ENCODE measurements around the gene MIOX. TPM values are rescaled to one million over a fixed set of nuclear protein-coding genes. Genes with fewer than 3 reads are reported as not detected.

MIOX gene
- total and polyA plus RNA-seq, 2 experiments from 2014 or later: not detected

DNA sequence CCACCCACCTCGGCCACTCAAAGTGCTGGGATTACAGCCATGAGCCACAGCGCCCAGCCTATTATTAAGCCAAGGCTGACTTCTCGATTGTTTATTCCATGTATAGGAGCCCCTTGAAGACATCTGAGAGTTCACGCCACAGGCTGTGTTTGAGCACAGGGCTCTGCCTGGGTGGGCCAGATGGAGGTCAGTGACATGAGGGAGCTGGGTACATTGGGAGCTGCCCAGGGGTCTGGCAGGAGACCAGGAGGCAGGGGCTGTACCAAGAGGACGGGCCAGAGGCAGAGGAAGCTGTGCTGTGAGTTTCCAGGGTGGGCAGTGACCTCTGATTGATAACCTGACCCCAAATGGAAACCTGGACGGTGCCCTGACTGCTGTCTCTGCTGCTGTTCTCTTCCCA lies 15.4 kb downstream of the MIOX start:
- Histone ChIP-seq H3K4me3 (no peak overlapping the region), H3K9me2 (ENCODE audit: insufficient read depth) (no peaks in the 10 kb centered on the region), H3F3A (replicated peaks; ENCODE audit: low read depth) (peaks cover 5% of the 10 kb centered on the region; the same call in 1 of the 2 replicates), H2AFZ (no peak overlapping the region), H3K4me2 (no peak overlapping the region), H3K27me3 (ENCODE audit: insufficient read depth) (no peaks in the 10 kb centered on the region), H3K27ac (ENCODE audit: low read depth) (no peak overlapping the region), H3K79me2 (replicated peaks; ENCODE audit: insufficient read depth) (no peaks in the 10 kb centered on the region), H3K4me1 (ENCODE audit: insufficient read depth) (no peaks in the 10 kb centered on the region), H3K36me3 (ENCODE audit: insufficient read depth) (no peaks in the 10 kb centered on the region), H4K20me1 (replicated peaks; ENCODE audit: insufficient read depth) (no peaks in the 10 kb centered on the region)
- Mint-ChIP-seq H3K36me3 (ENCODE audit: low read depth) (no peaks in the 10 kb centered on the region; the same call in 2 of the 3 replicates), H3K4me3 (no peak overlapping the region), H3K27me3 (ENCODE audit: insufficient read depth, low read depth, poor library complexity) (peaks cover 15% of the 10 kb centered on the region), H3K27ac (no peak overlapping the region), H3K9me3 (no peaks in the 10 kb centered on the region), H3K4me1 (peaks cover 3% of the 10 kb centered on the region; the same call in 2 of the 3 replicates)
- DNase-seq (ENCODE audit: low spot score): no peak
- no peak for ATAC-seq
- TF ChIP-seq, protein P1, sequence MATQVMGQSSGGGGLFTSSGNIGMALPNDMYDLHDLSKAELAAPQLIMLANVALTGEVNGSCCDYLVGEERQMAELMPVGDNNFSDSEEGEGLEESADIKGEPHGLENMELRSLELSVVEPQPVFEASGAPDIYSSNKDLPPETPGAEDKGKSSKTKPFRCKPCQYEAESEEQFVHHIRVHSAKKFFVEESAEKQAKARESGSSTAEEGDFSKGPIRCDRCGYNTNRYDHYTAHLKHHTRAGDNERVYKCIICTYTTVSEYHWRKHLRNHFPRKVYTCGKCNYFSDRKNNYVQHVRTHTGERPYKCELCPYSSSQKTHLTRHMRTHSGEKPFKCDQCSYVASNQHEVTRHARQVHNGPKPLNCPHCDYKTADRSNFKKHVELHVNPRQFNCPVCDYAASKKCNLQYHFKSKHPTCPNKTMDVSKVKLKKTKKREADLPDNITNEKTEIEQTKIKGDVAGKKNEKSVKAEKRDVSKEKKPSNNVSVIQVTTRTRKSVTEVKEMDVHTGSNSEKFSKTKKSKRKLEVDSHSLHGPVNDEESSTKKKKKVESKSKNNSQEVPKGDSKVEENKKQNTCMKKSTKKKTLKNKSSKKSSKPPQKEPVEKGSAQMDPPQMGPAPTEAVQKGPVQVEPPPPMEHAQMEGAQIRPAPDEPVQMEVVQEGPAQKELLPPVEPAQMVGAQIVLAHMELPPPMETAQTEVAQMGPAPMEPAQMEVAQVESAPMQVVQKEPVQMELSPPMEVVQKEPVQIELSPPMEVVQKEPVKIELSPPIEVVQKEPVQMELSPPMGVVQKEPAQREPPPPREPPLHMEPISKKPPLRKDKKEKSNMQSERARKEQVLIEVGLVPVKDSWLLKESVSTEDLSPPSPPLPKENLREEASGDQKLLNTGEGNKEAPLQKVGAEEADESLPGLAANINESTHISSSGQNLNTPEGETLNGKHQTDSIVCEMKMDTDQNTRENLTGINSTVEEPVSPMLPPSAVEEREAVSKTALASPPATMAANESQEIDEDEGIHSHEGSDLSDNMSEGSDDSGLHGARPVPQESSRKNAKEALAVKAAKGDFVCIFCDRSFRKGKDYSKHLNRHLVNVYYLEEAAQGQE (IDR thresholded peaks at IDR 0.05; ENCODE audit: unreplicated experiment): no peak
- no peak for TF ChIP-seq ETS1 (IDR thresholded peaks at IDR 0.05)
- TF ChIP-seq CREB1 (CRISPR knock-in tag; IDR thresholded peaks at IDR 0.05; ENCODE audit: low read depth): no peak
- no peak for TF ChIP-seq EZH2phosphoT487 (IDR thresholded peaks at IDR 0.05; ENCODE audit: unreplicated experiment)
- no peak for TF ChIP-seq JUNB (IDR thresholded peaks at IDR 0.05; ENCODE audit: unreplicated experiment)
- no peak for TF ChIP-seq POLR2AphosphoS5 (IDR thresholded peaks at IDR 0.05; ENCODE audit: low read depth)
- no peak for TF ChIP-seq NANOG (IDR thresholded peaks at IDR 0.05; ENCODE audit: borderline replicate concordance)
- TF ChIP-seq, protein P2, sequence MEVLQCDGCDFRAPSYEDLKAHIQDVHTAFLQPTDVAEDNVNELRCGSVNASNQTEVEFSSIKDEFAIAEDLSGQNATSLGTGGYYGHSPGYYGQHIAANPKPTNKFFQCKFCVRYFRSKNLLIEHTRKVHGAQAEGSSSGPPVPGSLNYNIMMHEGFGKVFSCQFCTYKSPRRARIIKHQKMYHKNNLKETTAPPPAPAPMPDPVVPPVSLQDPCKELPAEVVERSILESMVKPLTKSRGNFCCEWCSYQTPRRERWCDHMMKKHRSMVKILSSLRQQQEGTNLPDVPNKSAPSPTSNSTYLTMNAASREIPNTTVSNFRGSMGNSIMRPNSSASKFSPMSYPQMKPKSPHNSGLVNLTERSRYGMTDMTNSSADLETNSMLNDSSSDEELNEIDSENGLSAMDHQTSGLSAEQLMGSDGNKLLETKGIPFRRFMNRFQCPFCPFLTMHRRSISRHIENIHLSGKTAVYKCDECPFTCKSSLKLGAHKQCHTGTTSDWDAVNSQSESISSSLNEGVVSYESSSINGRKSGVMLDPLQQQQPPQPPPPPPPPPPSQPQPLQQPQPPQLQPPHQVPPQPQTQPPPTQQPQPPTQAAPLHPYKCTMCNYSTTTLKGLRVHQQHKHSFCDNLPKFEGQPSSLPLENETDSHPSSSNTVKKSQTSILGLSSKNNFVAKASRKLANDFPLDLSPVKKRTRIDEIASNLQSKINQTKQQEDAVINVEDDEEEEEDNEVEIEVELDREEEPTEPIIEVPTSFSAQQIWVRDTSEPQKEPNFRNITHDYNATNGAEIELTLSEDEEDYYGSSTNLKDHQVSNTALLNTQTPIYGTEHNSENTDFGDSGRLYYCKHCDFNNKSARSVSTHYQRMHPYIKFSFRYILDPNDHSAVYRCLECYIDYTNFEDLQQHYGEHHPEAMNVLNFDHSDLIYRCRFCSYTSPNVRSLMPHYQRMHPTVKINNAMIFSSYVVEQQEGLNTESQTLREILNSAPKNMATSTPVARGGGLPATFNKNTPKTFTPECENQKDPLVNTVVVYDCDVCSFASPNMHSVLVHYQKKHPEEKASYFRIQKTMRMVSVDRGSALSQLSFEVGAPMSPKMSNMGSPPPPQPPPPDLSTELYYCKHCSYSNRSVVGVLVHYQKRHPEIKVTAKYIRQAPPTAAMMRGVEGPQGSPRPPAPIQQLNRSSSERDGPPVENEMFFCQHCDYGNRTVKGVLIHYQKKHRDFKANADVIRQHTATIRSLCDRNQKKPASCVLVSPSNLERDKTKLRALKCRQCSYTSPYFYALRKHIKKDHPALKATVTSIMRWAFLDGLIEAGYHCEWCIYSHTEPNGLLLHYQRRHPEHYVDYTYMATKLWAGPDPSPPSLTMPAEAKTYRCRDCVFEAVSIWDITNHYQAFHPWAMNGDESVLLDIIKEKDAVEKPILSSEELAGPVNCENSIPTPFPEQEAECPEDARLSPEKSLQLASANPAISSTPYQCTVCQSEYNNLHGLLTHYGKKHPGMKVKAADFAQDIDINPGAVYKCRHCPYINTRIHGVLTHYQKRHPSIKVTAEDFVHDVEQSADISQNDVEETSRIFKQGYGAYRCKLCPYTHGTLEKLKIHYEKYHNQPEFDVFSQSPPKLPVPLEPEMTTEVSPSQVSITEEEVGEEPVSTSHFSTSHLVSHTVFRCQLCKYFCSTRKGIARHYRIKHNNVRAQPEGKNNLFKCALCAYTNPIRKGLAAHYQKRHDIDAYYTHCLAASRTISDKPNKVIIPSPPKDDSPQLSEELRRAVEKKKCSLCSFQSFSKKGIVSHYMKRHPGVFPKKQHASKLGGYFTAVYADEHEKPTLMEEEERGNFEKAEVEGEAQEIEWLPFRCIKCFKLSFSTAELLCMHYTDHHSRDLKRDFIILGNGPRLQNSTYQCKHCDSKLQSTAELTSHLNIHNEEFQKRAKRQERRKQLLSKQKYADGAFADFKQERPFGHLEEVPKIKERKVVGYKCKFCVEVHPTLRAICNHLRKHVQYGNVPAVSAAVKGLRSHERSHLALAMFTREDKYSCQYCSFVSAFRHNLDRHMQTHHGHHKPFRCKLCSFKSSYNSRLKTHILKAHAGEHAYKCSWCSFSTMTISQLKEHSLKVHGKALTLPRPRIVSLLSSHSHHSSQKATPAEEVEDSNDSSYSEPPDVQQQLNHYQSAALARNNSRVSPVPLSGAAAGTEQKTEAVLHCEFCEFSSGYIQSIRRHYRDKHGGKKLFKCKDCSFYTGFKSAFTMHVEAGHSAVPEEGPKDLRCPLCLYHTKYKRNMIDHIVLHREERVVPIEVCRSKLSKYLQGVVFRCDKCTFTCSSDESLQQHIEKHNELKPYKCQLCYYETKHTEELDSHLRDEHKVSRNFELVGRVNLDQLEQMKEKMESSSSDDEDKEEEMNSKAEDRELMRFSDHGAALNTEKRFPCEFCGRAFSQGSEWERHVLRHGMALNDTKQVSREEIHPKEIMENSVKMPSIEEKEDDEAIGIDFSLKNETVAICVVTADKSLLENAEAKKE (CRISPR knock-in tag; IDR thresholded peaks at IDR 0.05): no peak
- TF ChIP-seq EZH2 (IDR thresholded peaks at IDR 0.05; ENCODE audit: low read depth, unreplicated experiment): no peak
- no peak for TF ChIP-seq ZNF331 (CRISPR knock-in tag; IDR thresholded peaks at IDR 0.05; ENCODE audit: low read depth)
- TF ChIP-seq, protein P3, sequence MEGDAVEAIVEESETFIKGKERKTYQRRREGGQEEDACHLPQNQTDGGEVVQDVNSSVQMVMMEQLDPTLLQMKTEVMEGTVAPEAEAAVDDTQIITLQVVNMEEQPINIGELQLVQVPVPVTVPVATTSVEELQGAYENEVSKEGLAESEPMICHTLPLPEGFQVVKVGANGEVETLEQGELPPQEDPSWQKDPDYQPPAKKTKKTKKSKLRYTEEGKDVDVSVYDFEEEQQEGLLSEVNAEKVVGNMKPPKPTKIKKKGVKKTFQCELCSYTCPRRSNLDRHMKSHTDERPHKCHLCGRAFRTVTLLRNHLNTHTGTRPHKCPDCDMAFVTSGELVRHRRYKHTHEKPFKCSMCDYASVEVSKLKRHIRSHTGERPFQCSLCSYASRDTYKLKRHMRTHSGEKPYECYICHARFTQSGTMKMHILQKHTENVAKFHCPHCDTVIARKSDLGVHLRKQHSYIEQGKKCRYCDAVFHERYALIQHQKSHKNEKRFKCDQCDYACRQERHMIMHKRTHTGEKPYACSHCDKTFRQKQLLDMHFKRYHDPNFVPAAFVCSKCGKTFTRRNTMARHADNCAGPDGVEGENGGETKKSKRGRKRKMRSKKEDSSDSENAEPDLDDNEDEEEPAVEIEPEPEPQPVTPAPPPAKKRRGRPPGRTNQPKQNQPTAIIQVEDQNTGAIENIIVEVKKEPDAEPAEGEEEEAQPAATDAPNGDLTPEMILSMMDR (conservative IDR thresholded peaks at IDR 0.05; ENCODE audit: low read depth in 2 of 2): no peak
- TF ChIP-seq ZNF114 (CRISPR knock-in tag; IDR thresholded peaks at IDR 0.05): no peak
- no peak for TF ChIP-seq STAT1 (IDR thresholded peaks at IDR 0.05; ENCODE audit: unreplicated experiment)
